Activated B cell treated with CpG ODN at 0.5 μM for 24 hours (primary cell): ENCODE data around the gene ARHGAP42. TPM values are rescaled to one million over a fixed set of nuclear protein-coding genes. Genes with fewer than 3 reads are reported as not detected.

ENCODE experiments used
- ATAC-seq: fragments of 200-7000 bp; cut with Tn5 transposase; one replicate; pipeline ENCODE4 v1.10.0; 2021; ENCODE audit warnings: low read depth, mild to moderate bottlenecking, moderate library complexity
- CTCF ChIA-PET: fragments of 350-600 bp; sonication (Branson Sonifier 250); formaldehyde crosslinking; loops from one replicate; lab custom pipeline; 2021; ENCODE audit warnings: antibody characterized with exemption; lab: Charles Lee
- POLR2A ChIA-PET: fragments of 350-600 bp; sonication (Branson Sonifier 250); formaldehyde crosslinking; loops from one replicate; lab custom pipeline; 2021; ENCODE audit warnings: antibody characterized with exemption; lab: Charles Lee
- DNase-seq: peaks from one replicate; pipeline ENCODE4 v3.0.0; 2022
- H3K27ac Mint-ChIP-seq: one replicate; pipeline ENCODE4 v1.8.0; 2020; ENCODE audit warnings: mixed read lengths
- H3K27me3 Mint-ChIP-seq: one replicate; pipeline ENCODE4 v1.8.0; 2021; ENCODE audit warnings: mixed read lengths
- H3K36me3 Mint-ChIP-seq: one replicate; pipeline ENCODE4 v1.8.0; 2021; ENCODE audit warnings: low read depth, mixed read lengths
- H3K4me1 Mint-ChIP-seq: one replicate; pipeline ENCODE4 v1.8.0; 2021; ENCODE audit warnings: mixed read lengths
- H3K4me3 Mint-ChIP-seq: one replicate; pipeline ENCODE4 v1.8.0; 2020; ENCODE audit warnings: mild to moderate bottlenecking, mixed read lengths
- H3K9me3 Mint-ChIP-seq: one replicate; pipeline ENCODE4 v1.8.0; 2020; ENCODE audit warnings: mixed read lengths
- CTCF ChIP-seq: fragments of 200-600 bp; IDR thresholded peaks from one replicate; pipeline ENCODE4 v1.8.0; 2022; ENCODE audit warnings: antibody characterized with exemption, mild to moderate bottlenecking
- intact Hi-C: fragments of 100-400 bp; cut with micrococcal nuclease; formaldehyde crosslinking; loops from one replicate; pipeline ENCODE4 v1.15.1; 2024
- total RNA-seq: library from RNA; stranded (reverse); gene quantifications from 2 replicates; pipeline ENCODE4 v1.2.3, GENCODE V29; 2022

ARHGAP42 gene
- total RNA-seq, 1 donor from 2014 or later = 4.9 TPM

DNA sequence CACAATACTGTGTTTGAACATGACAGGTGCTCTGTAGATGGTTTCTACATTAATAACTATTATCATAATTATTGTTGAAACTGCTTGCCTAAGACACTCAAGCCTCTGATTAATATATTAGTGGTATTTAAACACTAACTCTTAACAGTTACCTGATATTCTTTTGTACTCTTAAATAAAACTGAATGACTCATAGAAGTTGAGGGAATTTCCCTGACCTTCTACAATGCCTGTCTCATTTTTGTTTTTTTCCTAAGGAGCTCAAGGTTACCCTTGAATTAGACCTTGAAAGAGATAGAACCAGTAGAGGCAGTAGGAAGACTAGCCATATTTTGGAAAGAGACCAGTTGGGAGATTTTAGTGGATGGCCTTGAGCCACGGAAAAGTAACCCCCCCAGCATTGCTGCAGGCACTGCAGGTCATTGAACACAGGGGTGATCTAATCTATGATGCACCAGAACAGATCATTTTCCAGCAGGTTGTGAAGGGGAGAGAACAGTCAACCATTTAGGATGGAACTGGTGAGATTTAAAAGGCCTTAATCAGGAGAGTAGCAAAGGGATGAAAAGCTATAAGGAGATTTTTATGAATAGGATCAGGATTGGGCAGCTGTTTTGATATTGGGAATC lies 294.2 kb downstream of the ARHGAP42 start:
- no peak overlapping the region for H3K4me3 Mint-ChIP-seq

GRCh38 chr11:100984668-100985067 lies 297.6 kb downstream of the ARHGAP42 start:
- no peaks in the 10 kb centered on the region for H3K36me3 Mint-ChIP-seq
- ATAC-seq = no peak
- intact Hi-C loops = no loop called here
- ChIA-PET POLR2A (no interaction called here), CTCF (no interaction called here)
- H3K4me3 Mint-ChIP-seq = no peak overlapping the region
- no peak for DNase-seq
- peaks cover 7% of the 10 kb centered on the region for H3K4me1 Mint-ChIP-seq
- no peaks in the 10 kb centered on the region for H3K9me3 Mint-ChIP-seq
- TF ChIP-seq CTCF = no peak
- H3K27me3 Mint-ChIP-seq = no peaks in the 10 kb centered on the region
- H3K27ac Mint-ChIP-seq = no peak overlapping the region

More for the DNA sequence above, 294.2 kb downstream of the ARHGAP42 start:
- Mint-ChIP-seq H3K27me3 (no peaks in the 10 kb centered on the region), H3K36me3 (peaks cover 9% of the 10 kb centered on the region), H3K27ac (no peak overlapping the region), H3K4me1 (peaks cover 7% of the 10 kb centered on the region), H3K9me3 (no peaks in the 10 kb centered on the region)
- no peak for DNase-seq
- ChIA-PET CTCF (interaction anchor here (1.0 kb wide), 1 partner anchor 1026 kb away, joined by 4 read pairs; no protein-coding TSS in a partner anchor), POLR2A (no interaction called here)
- ATAC-seq = no peak
- no peak for TF ChIP-seq CTCF
- intact Hi-C loops = loop anchor here (2.0 kb wide), 1 partner anchor 455 kb away; no protein-coding TSS in a partner anchor

GRCh38 chr11:100990931-100991330 lies 303.8 kb downstream of the ARHGAP42 start:
- Mint-ChIP-seq H3K4me1 (no peaks in the 10 kb centered on the region), H3K9me3 (no peaks in the 10 kb centered on the region), H3K27ac (no peak overlapping the region), H3K36me3 (no peaks in the 10 kb centered on the region), H3K4me3 (no peak overlapping the region), H3K27me3 (no peaks in the 10 kb centered on the region)
- no peak for TF ChIP-seq CTCF
- CTCF ChIA-PET = no interaction called here
- POLR2A ChIA-PET = no interaction called here
- DNase-seq (no peak), ATAC-seq (no peak)
- intact Hi-C loops = no loop called here

DNA sequence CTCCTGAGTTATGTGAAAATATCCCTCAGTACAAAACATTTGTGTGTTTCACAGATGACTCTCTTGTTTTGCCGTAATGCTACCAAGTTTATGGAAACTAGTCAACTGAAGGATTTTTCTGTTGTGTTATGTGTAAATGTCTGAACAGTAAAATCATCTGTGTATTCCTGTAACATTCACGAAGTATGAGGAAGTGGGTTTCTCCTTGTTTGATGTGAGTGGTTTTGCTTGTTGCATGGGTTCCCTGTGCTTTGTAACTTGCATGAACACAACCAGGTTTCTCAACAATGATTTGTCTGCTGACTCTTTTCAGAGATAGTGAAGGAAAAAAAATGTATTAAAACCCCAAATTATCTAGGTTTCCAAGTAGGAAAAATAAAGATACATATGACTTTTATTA lies 304.5 kb downstream of the ARHGAP42 start:
- Mint-ChIP-seq H3K36me3 (no peaks in the 10 kb centered on the region), H3K4me1 (no peaks in the 10 kb centered on the region), H3K4me3 (no peak overlapping the region), H3K27me3 (no peaks in the 10 kb centered on the region), H3K9me3 (no peaks in the 10 kb centered on the region), H3K27ac (no peak overlapping the region)
- ChIA-PET CTCF (no interaction called here), POLR2A (no interaction called here)
- TF ChIP-seq CTCF = no peak
- ATAC-seq = no peak
- no peak for DNase-seq
- intact Hi-C loops = no loop called here

GRCh38 chr11:100994966-100995365 lies 307.9 kb downstream of the ARHGAP42 start:
- no peaks in the 10 kb centered on the region for H3K4me1 Mint-ChIP-seq
- CTCF ChIA-PET = no interaction called here
- no peak for ATAC-seq
- TF ChIP-seq CTCF = no peak
- no peak for DNase-seq
- no peak overlapping the region for H3K27ac Mint-ChIP-seq
- intact Hi-C loops = no loop called here
- no peaks in the 10 kb centered on the region for H3K9me3 Mint-ChIP-seq
- no peaks in the 10 kb centered on the region for H3K36me3 Mint-ChIP-seq
- H3K27me3 Mint-ChIP-seq = no peaks in the 10 kb centered on the region
- POLR2A ChIA-PET = no interaction called here
- no peak overlapping the region for H3K4me3 Mint-ChIP-seq
